BE2C (cell line): ENCODE data around the gene PCDH9.

Experiments used
- DNase-seq: peaks from one replicate; pipeline ENCODE4 v3.0.0-alpha.2; 2020
- H3K27me3 ChIP-seq: fragments of 250-450 bp; sonication (Bioruptor Pico); 2 replicates; pipeline ENCODE4 v1.5.1; 2020; ENCODE audit warnings: mild to moderate bottlenecking
- H3K36me3 ChIP-seq: fragments of 250-450 bp; sonication (Bioruptor Pico); 2 replicates; pipeline ENCODE4 v1.5.1; 2020; ENCODE audit warnings: mild to moderate bottlenecking
- H3K4me1 ChIP-seq: fragments of 250-450 bp; sonication (Bioruptor Pico); 2 replicates; pipeline ENCODE4 v1.5.1; 2020
- H3K4me3 ChIP-seq: 2 replicates; pipeline ENCODE4 v1.5.1; 2011; ENCODE audit warnings: low read depth, low read length
- H3K9me3 ChIP-seq: fragments of 250-450 bp; sonication (Bioruptor Pico); 2 replicates; pipeline ENCODE4 v1.5.1; 2020
- CTCF ChIP-seq: IDR thresholded peaks from 2 replicates; pipeline ENCODE4 v1.5.1; 2012; ENCODE audit warnings: mild to moderate bottlenecking, low read depth, low read length

Gene PCDH9

GRCh38 chr13:67001363-67001762 lies 228.8 kb downstream of the PCDH9 start:
- H3K36me3 ChIP-seq: no peaks in the 10 kb centered on the region
- TF ChIP-seq CTCF: no peak
- H3K4me3 ChIP-seq: no peak overlapping the region
- no peaks in the 10 kb centered on the region for H3K9me3 ChIP-seq
- no peaks in the 10 kb centered on the region; the same call in 1 of the 2 replicates for H3K4me1 ChIP-seq
- DNase-seq: no peak
- no peaks in the 10 kb centered on the region for H3K27me3 ChIP-seq

DNA sequence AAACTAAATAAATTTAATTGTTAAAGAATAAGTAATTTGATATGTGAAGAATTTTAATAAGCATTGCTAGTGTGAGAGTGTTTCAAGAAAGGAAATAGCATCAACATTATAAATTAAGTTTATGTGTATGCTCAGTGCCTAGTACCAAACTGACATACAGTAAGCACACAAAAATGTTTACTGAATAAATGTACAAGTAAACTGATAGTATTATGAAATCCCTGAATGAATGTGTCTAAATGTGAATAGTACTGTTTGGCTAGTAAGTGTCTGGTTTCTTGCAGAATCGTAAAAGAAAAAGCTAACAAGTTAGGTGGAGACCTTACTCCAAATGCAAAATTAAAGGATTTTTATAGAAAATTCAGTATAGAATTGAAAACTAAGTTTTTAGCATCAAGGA lies 233.6 kb downstream of the PCDH9 start:
- DNase-seq: no peak
- H3K36me3 ChIP-seq: no peaks in the 10 kb centered on the region
- H3K9me3 ChIP-seq: no peaks in the 10 kb centered on the region
- H3K4me3 ChIP-seq: no peak overlapping the region
- H3K4me1 ChIP-seq: peaks cover 6% of the 10 kb centered on the region
- no peaks in the 10 kb centered on the region for H3K27me3 ChIP-seq
- TF ChIP-seq CTCF: no peak

DNA sequence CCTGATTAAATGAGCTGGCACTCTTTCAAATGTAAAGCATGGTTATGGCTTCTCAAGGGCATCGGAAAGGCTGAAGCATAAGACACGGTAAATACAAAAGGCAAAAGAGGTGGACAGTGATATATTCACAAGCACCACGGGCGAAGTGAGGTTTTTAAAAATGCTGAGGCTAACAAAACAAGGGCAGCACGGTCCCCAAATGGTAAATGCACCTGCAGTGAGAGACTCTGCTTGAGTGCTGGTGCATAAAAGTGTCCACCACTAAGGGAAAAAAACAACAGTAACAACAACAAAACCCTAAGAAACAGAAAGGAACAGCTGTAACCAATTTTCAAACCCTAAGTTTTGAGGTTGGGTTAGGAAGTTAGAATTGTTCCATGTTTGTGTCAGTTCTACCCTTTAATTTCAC lies 234.9 kb downstream of the PCDH9 start:
- Histone ChIP-seq H3K9me3 (no peaks in the 10 kb centered on the region), H3K27me3 (no peaks in the 10 kb centered on the region), H3K36me3 (no peaks in the 10 kb centered on the region), H3K4me1 (peaks cover 6% of the 10 kb centered on the region), H3K4me3 (peak overlapping the region; percentile 76)
- no peak for DNase-seq
- TF ChIP-seq CTCF: no peak

DNA sequence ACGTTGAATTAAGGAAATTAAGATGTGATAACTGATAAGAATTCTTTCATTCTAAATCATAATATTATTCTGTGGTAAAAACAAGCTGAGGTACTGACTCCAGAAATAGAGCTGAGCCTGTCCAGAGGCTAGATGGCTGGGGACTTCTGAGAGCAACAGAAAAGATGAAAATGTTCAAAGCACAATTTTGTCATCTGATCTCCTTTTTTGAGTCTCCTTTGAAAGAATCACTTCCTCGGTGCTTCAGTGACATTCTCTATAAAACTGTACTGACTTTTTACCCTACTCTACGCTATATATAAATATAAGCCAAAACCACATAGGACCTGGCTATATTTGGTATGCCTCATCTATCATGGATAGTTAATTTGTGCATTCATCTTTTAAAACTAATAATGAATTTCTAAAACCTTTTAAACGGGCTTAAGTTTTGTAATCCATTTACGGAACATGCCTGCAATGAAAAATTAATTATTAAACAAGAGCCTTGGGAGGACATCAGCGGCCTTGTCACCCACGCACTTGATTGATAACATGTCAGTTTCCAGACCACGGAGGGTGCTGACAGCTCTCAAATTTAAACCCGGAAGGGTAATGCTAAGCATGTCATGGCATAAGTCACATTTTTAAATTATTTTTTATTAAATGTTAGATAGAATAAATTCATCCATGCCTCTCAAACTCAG lies 235.5 kb downstream of the PCDH9 start:
- H3K4me3 ChIP-seq: peak overlapping the region; percentile 76
- no peaks in the 10 kb centered on the region for H3K36me3 ChIP-seq
- no peaks in the 10 kb centered on the region for H3K9me3 ChIP-seq
- H3K27me3 ChIP-seq: no peaks in the 10 kb centered on the region
- no peak for TF ChIP-seq CTCF
- H3K4me1 ChIP-seq: peaks cover 6% of the 10 kb centered on the region
- peak; percentile 58 for DNase-seq

DNA sequence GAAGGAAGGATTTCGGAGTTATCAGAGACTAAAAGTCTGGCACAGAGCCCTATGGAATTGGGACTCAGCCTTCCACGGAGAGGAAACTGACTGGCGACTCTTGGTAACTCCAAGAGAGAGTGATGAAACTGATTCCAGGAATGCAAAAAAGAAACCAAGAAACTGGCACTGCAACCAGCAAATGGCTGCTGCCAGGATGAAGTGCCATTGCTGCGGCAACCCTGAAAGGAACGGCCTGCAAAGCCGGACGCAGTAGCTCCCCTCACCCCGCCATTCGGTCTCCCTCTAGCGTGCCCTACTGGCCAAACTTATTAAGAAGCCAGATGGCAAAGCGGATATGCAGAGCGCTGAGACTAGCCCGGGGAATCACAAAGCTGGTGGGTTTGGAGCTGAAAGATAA lies 236.0 kb downstream of the PCDH9 start:
- H3K9me3 ChIP-seq: no peaks in the 10 kb centered on the region
- no peaks in the 10 kb centered on the region for H3K27me3 ChIP-seq
- no peaks in the 10 kb centered on the region for H3K36me3 ChIP-seq
- TF ChIP-seq CTCF: peak; percentile 95
- peak; percentile 93 for DNase-seq
- peaks cover 6% of the 10 kb centered on the region for H3K4me1 ChIP-seq
- peak overlapping the region; percentile 76 for H3K4me3 ChIP-seq

GRCh38 chr13:66992719-66993118 lies 237.4 kb downstream of the PCDH9 start:
- H3K27me3 ChIP-seq: no peaks in the 10 kb centered on the region
- DNase-seq: no peak
- peaks cover 6% of the 10 kb centered on the region for H3K4me1 ChIP-seq
- no peaks in the 10 kb centered on the region for H3K36me3 ChIP-seq
- no peak overlapping the region for H3K4me3 ChIP-seq
- no peaks in the 10 kb centered on the region for H3K9me3 ChIP-seq
- no peak for TF ChIP-seq CTCF
